ENCODE results near the gene MYO1E.

Gene MYO1E

GRCh38 chr15:59180945-59181600 is 191.6 kb downstream of the MYO1E start:
- no peaks in the 10 kb centered on the region for H3K79me2 ChIP-seq (ENCODE audit: control insufficient read depth, low read length)
- H3K4me1 ChIP-seq (ENCODE audit: control insufficient read depth, low read length), result peaks cover 16% of the 10 kb centered on the region
- H3K27me3 ChIP-seq (ENCODE audit: control insufficient read depth, low read length), result no peaks in the 10 kb centered on the region
- TF ChIP-seq CTCF (IDR thresholded peaks at IDR 0.05; ENCODE audit: low read depth, low read length, poor library complexity, severe bottlenecking) (no peak), EZH2phosphoT487 (IDR thresholded peaks at IDR 0.05; ENCODE audit: borderline replicate concordance, low read length) (no peak)
- peaks cover 20% of the 10 kb centered on the region for H3K9me3 ChIP-seq (ENCODE audit: control insufficient read depth, insufficient read depth, low read length)
- H3K27ac ChIP-seq (ENCODE audit: low read depth, low read length), result no peak overlapping the region
- peaks cover 19% of the 10 kb centered on the region for H3K36me3 ChIP-seq (ENCODE audit: control insufficient read depth, low read length)
- H3K4me2 ChIP-seq (ENCODE audit: low read length), result no peak overlapping the region
- no peak overlapping the region for H3K4me3 ChIP-seq (ENCODE audit: low read length)
- no peaks in the 10 kb centered on the region for H3F3A ChIP-seq (ENCODE audit: control insufficient read depth, insufficient read depth)
- no peaks in the 10 kb centered on the region for H4K20me1 ChIP-seq (ENCODE audit: control insufficient read depth, insufficient read depth, low read depth, low read length)
- H3K9me2 ChIP-seq (replicated peaks; ENCODE audit: control insufficient read depth, low read length), result no peaks in the 10 kb centered on the region

- TF ChIP-seq EZH2phosphoT487 (IDR thresholded peaks at IDR 0.05; ENCODE audit: borderline replicate concordance, low read length) (no peak), CTCF (IDR thresholded peaks at IDR 0.05; ENCODE audit: low read depth, low read length, poor library complexity, severe bottlenecking) (no peak)
- H3K36me3 ChIP-seq (ENCODE audit: control insufficient read depth, low read length), result peaks cover 16% of the 10 kb centered on the region
- no peaks in the 10 kb centered on the region for H3F3A ChIP-seq (ENCODE audit: control insufficient read depth, insufficient read depth)
- H3K4me2 ChIP-seq (ENCODE audit: low read length), result no peak overlapping the region
- H3K9me2 ChIP-seq (replicated peaks; ENCODE audit: control insufficient read depth, low read length), result no peaks in the 10 kb centered on the region
- peaks cover 18% of the 10 kb centered on the region for H3K9me3 ChIP-seq (ENCODE audit: control insufficient read depth, insufficient read depth, low read length)
- H3K27ac ChIP-seq (ENCODE audit: low read depth, low read length), result no peak overlapping the region
- H3K4me3 ChIP-seq (ENCODE audit: low read length), result no peak overlapping the region
- H3K4me1 ChIP-seq (ENCODE audit: control insufficient read depth, low read length), result peaks cover 22% of the 10 kb centered on the region
- no peaks in the 10 kb centered on the region for H4K20me1 ChIP-seq (ENCODE audit: control insufficient read depth, insufficient read depth, low read depth, low read length)
- H3K79me2 ChIP-seq (ENCODE audit: control insufficient read depth, low read length), result no peaks in the 10 kb centered on the region
- H3K27me3 ChIP-seq (ENCODE audit: control insufficient read depth, low read length), result no peaks in the 10 kb centered on the region
Observed at GRCh38 chr15:59179717-59180116, 193.0 kb downstream of the MYO1E start.

GRCh38 chr15:59178151-59178695 is 194.4 kb downstream of the MYO1E start:
- no peak overlapping the region for H3K27ac ChIP-seq (ENCODE audit: low read depth, low read length)
- H4K20me1 ChIP-seq (ENCODE audit: control insufficient read depth, insufficient read depth, low read depth, low read length), result no peaks in the 10 kb centered on the region
- H3K9me3 ChIP-seq (ENCODE audit: control insufficient read depth, insufficient read depth, low read length), result peaks cover 15% of the 10 kb centered on the region
- H3K4me1 ChIP-seq (ENCODE audit: control insufficient read depth, low read length), result peaks cover 22% of the 10 kb centered on the region
- no peaks in the 10 kb centered on the region for H3K79me2 ChIP-seq (ENCODE audit: control insufficient read depth, low read length)
- H3K27me3 ChIP-seq (ENCODE audit: control insufficient read depth, low read length), result no peaks in the 10 kb centered on the region
- no peak overlapping the region for H3K4me3 ChIP-seq (ENCODE audit: low read length)
- no peaks in the 10 kb centered on the region for H3F3A ChIP-seq (ENCODE audit: control insufficient read depth, insufficient read depth)
- TF ChIP-seq EZH2phosphoT487 (IDR thresholded peaks at IDR 0.05; ENCODE audit: borderline replicate concordance, low read length) (no peak), CTCF (IDR thresholded peaks at IDR 0.05; ENCODE audit: low read depth, low read length, poor library complexity, severe bottlenecking) (no peak)
- peaks cover 23% of the 10 kb centered on the region for H3K36me3 ChIP-seq (ENCODE audit: control insufficient read depth, low read length)
- H3K4me2 ChIP-seq (ENCODE audit: low read length), result no peak overlapping the region
- no peaks in the 10 kb centered on the region for H3K9me2 ChIP-seq (replicated peaks; ENCODE audit: control insufficient read depth, low read length)
